Vagina (tissue), 2 donors: Measurements from ENCODE around the gene PCGF3. TPM values are rescaled to one million over a fixed set of nuclear protein-coding genes. Genes with fewer than 3 reads are reported as not detected.

ENCODE experiments used
- DNase-seq, 2 donors: peaks; one replicate each; pipeline ENCODE4 v3.0.0-alpha.2; 2017; ENCODE audit errors: extremely low spot score in 2 of 2
- H3K27ac ChIP-seq: fragments of 200-600 bp; sonication (generic); one replicate; pipeline ENCODE4 v1.5.1; 2019
- H3K27me3 ChIP-seq: fragments of 200-600 bp; sonication (generic); one replicate; pipeline ENCODE4 v1.5.1; 2019
- H3K36me3 ChIP-seq, 2 donors: fragments of 200-600 bp; sonication (generic); one replicate each; pipeline ENCODE4 v1.5.1; 2017 to 2019
- H3K4me1 ChIP-seq: fragments of 200-600 bp; sonication (generic); one replicate; pipeline ENCODE4 v1.5.1; 2019
- H3K4me3 ChIP-seq, 2 donors: fragments of 200-600 bp; sonication (generic); 1 replicate in 1 of 2; 2 replicates in 1 of 2; pipeline ENCODE4 v1.5.1; 2016 to 2019
- H3K9me3 ChIP-seq: fragments of 200-600 bp; sonication (generic); one replicate; pipeline ENCODE4 v1.5.1; 2019
- CTCF ChIP-seq, 3 experiments: fragments of 450-650 bp in 2 of 3; fragments of 200-600 bp in 1 of 3; sonication (generic) in 1 of 3; IDR thresholded peaks; one replicate each; pipeline ENCODE4 v1.5.1; 2017 to 2019; ENCODE audit warnings: antibody characterized with exemption in 3 of 3, mild to moderate bottlenecking in 2 of 3, moderate library complexity in 2 of 3
- POLR2A ChIP-seq, 2 donors: fragments of 450-650 bp; IDR thresholded peaks; one replicate each; pipeline ENCODE4 v1.6.1; 2017; ENCODE audit warnings: antibody characterized with exemption in 2 of 2, mild to moderate bottlenecking in 2 of 2, moderate library complexity in 2 of 2
- POLR2AphosphoS5 ChIP-seq, 2 donors: sonication (generic); formaldehyde crosslinking; IDR thresholded peaks; one replicate each; pipeline ENCODE4 v1.9.0; 2017; ENCODE audit warnings: antibody characterized with exemption in 2 of 2, mild to moderate bottlenecking in 2 of 2, low read depth in 1 of 2; ENCODE audit not compliant: insufficient read depth in 1 of 2
- intact Hi-C: fragments of 100-400 bp; cut with DNase I; formaldehyde crosslinking; loops from one replicate; pipeline ENCODE4 v1.15.1; 2023
- total RNA-seq: library from RNA; depleted of rRNA; stranded (reverse); fragments of >200 nt; gene quantifications from one replicate; pipeline ENCODE4 v1.2.3, GENCODE V29; 2016

Gene PCGF3
- total RNA-seq, 1 donor from 2014 or later, result 64.8 TPM

GRCh38 chr4:712916-713632, 7.4 kb downstream of the PCGF3 start:
- Histone ChIP-seq H3K4me1 (peaks cover 37% of the 10 kb centered on the region), H3K9me3 (no peaks in the 10 kb centered on the region), H3K36me3 (no peaks in the 10 kb centered on the region), H3K27me3 (no peaks in the 10 kb centered on the region), H3K27ac (no peak overlapping the region), H3K4me3 (no peak overlapping the region)
- intact Hi-C loops, result no loop called here
- no peak for DNase-seq
- TF ChIP-seq CTCF (IDR thresholded peaks at IDR 0.05), result no peak

GRCh38 chr4:714087-714486, 8.5 kb downstream of the PCGF3 start:
- no peaks in the 10 kb centered on the region for H3K36me3 ChIP-seq
- H3K4me1 ChIP-seq, result peaks cover 28% of the 10 kb centered on the region
- DNase-seq, result no peak
- H3K4me3 ChIP-seq, result no peak overlapping the region
- no peak overlapping the region for H3K27ac ChIP-seq
- no peaks in the 10 kb centered on the region for H3K9me3 ChIP-seq
- no peak for TF ChIP-seq CTCF (IDR thresholded peaks at IDR 0.05)
- no peak for TF ChIP-seq POLR2AphosphoS5 (IDR thresholded peaks at IDR 0.05; ENCODE audit: insufficient read depth in 1 of 2, low read depth in 1 of 2)
- no peak for TF ChIP-seq POLR2A (IDR thresholded peaks at IDR 0.05)
- H3K27me3 ChIP-seq, result no peaks in the 10 kb centered on the region
- intact Hi-C loops, result no loop called here

- no peaks in the 10 kb centered on the region for H3K36me3 ChIP-seq
- no peak overlapping the region for H3K4me3 ChIP-seq
- TF ChIP-seq POLR2AphosphoS5 (IDR thresholded peaks at IDR 0.05; ENCODE audit: insufficient read depth in 1 of 2, low read depth in 1 of 2) (no peak), CTCF (IDR thresholded peaks at IDR 0.05) (no peak), POLR2A (IDR thresholded peaks at IDR 0.05) (no peak)
- no peaks in the 10 kb centered on the region for H3K27me3 ChIP-seq
- no peaks in the 10 kb centered on the region for H3K9me3 ChIP-seq
- intact Hi-C loops, result no loop called here
- peaks cover 41% of the 10 kb centered on the region for H3K4me1 ChIP-seq
- no peak overlapping the region for H3K27ac ChIP-seq
- no peak for DNase-seq
Observed at GRCh38 chr4:717601-718320, 12.1 kb downstream of the PCGF3 start.

- H3K27me3 ChIP-seq, result no peaks in the 10 kb centered on the region
- TF ChIP-seq CTCF (IDR thresholded peaks at IDR 0.05) (no peak), POLR2AphosphoS5 (IDR thresholded peaks at IDR 0.05; ENCODE audit: insufficient read depth in 1 of 2, low read depth in 1 of 2) (no peak), POLR2A (IDR thresholded peaks at IDR 0.05) (no peak)
- peaks cover 0 to 6% of the 10 kb centered on the region in 2 donors for H3K36me3 ChIP-seq
- H3K4me3 ChIP-seq, result no peak overlapping the region
- no peak overlapping the region for H3K27ac ChIP-seq
- no peaks in the 10 kb centered on the region for H3K9me3 ChIP-seq
- intact Hi-C loops, result no loop called here
- peaks cover 37% of the 10 kb centered on the region for H3K4me1 ChIP-seq
- DNase-seq, result no peak
Observed at GRCh38 chr4:718460-718859, 12.8 kb downstream of the PCGF3 start.
